Fibroblast of lung (primary cell): ENCODE measurements around the gene ZC3H12D.

Experiments
- CTCF ChIP-seq, 2 donors: IDR thresholded peaks in 1 of 2; conservative IDR thresholded peaks in 1 of 2; 1 replicate in 1 of 2; 2 replicates in 1 of 2; pipeline ENCODE4 v1.5.1; 2011 to 2012; ENCODE audit warnings: low read length in 2 of 2, control low read depth in 1 of 2, inconsistent platforms in 1 of 2, low read depth in 1 of 2, mild to moderate bottlenecking in 1 of 2
- EZH2 ChIP-seq: IDR thresholded peaks from 2 replicates; pipeline ENCODE4 v1.5.1; 2012; ENCODE audit warnings: low read length, control low read depth, mild to moderate bottlenecking; ENCODE audit errors: missing control alignments

GRCh38 chr6:149425754-149426153, 59.1 kb downstream of the ZC3H12D start:
- no peak for TF ChIP-seq CTCF (conservative IDR thresholded peaks at IDR 0.05 in 1 of 2, IDR thresholded peaks at IDR 0.05 in 1 of 2; ENCODE audit: low read depth in 1 of 2, low read length in 2 of 2)
- no peak for TF ChIP-seq EZH2
